ENCODE results near the gene ANKRD55.

GRCh38 chr5:56052735-56053134 is 180.4 kb downstream of the ANKRD55 start:
- TF ChIP-seq CTCF (conservative IDR thresholded peaks at IDR 0.05) (no peak), EZH2 (IDR thresholded peaks at IDR 0.05; ENCODE audit: low read depth) (no peak)

Data from PC-9 (cell line).